ENCODE measurements around the gene FBXL17.

GRCh38 chr5:108356286-108356685, 25.6 kb downstream of the FBXL17 start:
- TF ChIP-seq CEBPB (IDR thresholded peaks at IDR 0.05; ENCODE audit: borderline replicate concordance, low read depth, low read length) (no peak), ATF3 (CRISPR knock-in tag; IDR thresholded peaks at IDR 0.05) (no peak), CTCF (CRISPR knock-in tag; IDR thresholded peaks at IDR 0.05) (no peak), ZNF891 (CRISPR knock-in tag; IDR thresholded peaks at IDR 0.05) (no peak), HNRNPUL1 (IDR thresholded peaks at IDR 0.05; ENCODE audit: low read depth, low read length) (no peak), ZNF569 (CRISPR knock-in tag; IDR thresholded peaks at IDR 0.05; ENCODE audit: borderline replicate concordance) (no peak), UBTF (CRISPR knock-in tag; IDR thresholded peaks at IDR 0.05) (no peak)
